AG08395 (cell line): Measurements from ENCODE around the gene FAM234B.

Experiments
- DNase-seq: peaks from one replicate; pipeline ENCODE4 v3.0.0; 2012; ENCODE audit warnings: mixed read lengths, low spot score

Gene FAM234B

GRCh38 chr12:13119826-13120225, 75.6 kb downstream of the FAM234B start:
- DNase-seq, result no peak

GRCh38 chr12:13120413-13120812, 76.2 kb downstream of the FAM234B start:
- DNase-seq, result no peak

GRCh38 chr12:13121568-13121967, 77.4 kb downstream of the FAM234B start:
- DNase-seq, result no peak

- DNase-seq, result peak; percentile 57
Observed at GRCh38 chr12:13124656-13125505, 80.7 kb downstream of the FAM234B start.

GRCh38 chr12:13125996-13126395, 81.8 kb downstream of the FAM234B start:
- DNase-seq, result no peak

- no peak for DNase-seq
Observed at GRCh38 chr12:13126494-13126893, 82.3 kb downstream of the FAM234B start.

GRCh38 chr12:13127444-13127843, 83.3 kb downstream of the FAM234B start:
- no peak for DNase-seq

- no peak for DNase-seq
Observed at GRCh38 chr12:13128291-13128965, 84.2 kb downstream of the FAM234B start.

GRCh38 chr12:13130981-13131380, 86.8 kb downstream of the FAM234B start:
- DNase-seq, result no peak
